HG03432 (cell line): ENCODE results near the gene MYMX.

Experiments used
- ATAC-seq: cut with Tn5 transposase; IDR thresholded peaks from one replicate; pipeline ENCODE4 v1.9.1; 2021; ENCODE audit warnings: mild to moderate bottlenecking, moderate library complexity; ENCODE audit not compliant: unreplicated experiment

The MYMX gene

GRCh38 chr6:44262467-44263353 lies 46.0 kb downstream of the MYMX start:
- no peak for ATAC-seq

- ATAC-seq: no peak
These were observed 46.8 kb downstream of the MYMX start for GRCh38 chr6:44263354-44264100.

- peak; percentile 27 for ATAC-seq
These were observed 47.7 kb downstream of the MYMX start for GRCh38 chr6:44264154-44265006.

- ATAC-seq: peak; percentile 53
These were observed 48.4 kb downstream of the MYMX start, which contains the start of gene NFKBIE for GRCh38 chr6:44265007-44265721. TSS of gene NFKBIE (minus strand) at chr6:44265551. CDS start at chr6:44265346, 205 bp downstream.

GRCh38 chr6:44265722-44266233 lies 49.1 kb downstream of the MYMX start:
- ATAC-seq: no peak

- ATAC-seq: peak; percentile 25
These were observed 49.6 kb downstream of the MYMX start for GRCh38 chr6:44266347-44266746.

GRCh38 chr6:44267252-44267651 lies 50.5 kb downstream of the MYMX start:
- no peak for ATAC-seq
